Heart right ventricle (tissue), 16 donors: Measurements from ENCODE around the gene CANT1. TPM values are rescaled to one million over a fixed set of nuclear protein-coding genes. Genes with fewer than 3 reads are reported as not detected.

Source experiments
- ATAC-seq, 8 donors: fragments of 200-7000 bp; cut with Tn5 transposase; one replicate each; pipeline ENCODE4 v1.9.1; 2020; ENCODE audit warnings: mild to moderate bottlenecking in 8 of 8, moderate library complexity in 8 of 8, moderate number of reproducible peaks in 1 of 8
- DNase-seq, 2 donors: peaks; one replicate each; pipeline ENCODE4 v3.0.0-alpha.2; 2020
- H3K27ac ChIP-seq, 10 donors: fragments of 200-600 bp; sonication (generic) in 2 of 10; one replicate each; pipeline versions ENCODE4 v1.5.0 to v1.8.0; 2020 to 2022; ENCODE audit warnings: mild to moderate bottlenecking in 3 of 10
- H3K27me3 ChIP-seq, 7 donors: fragments of 200-600 bp; one replicate each; pipeline ENCODE4 v1.8.0; 2021 to 2022; ENCODE audit warnings: mild to moderate bottlenecking in 2 of 7
- H3K36me3 ChIP-seq, 9 donors: fragments of 200-600 bp; sonication (generic) in 1 of 9; one replicate each; pipeline versions ENCODE4 v1.5.0 to v1.8.0; 2020 to 2022; ENCODE audit warnings: mild to moderate bottlenecking in 2 of 9
- H3K4me1 ChIP-seq, 9 donors: fragments of 200-600 bp; sonication (generic) in 1 of 9; one replicate each; pipeline versions ENCODE4 v1.5.0 to v1.8.0; 2020 to 2022; ENCODE audit warnings: mild to moderate bottlenecking in 4 of 9
- H3K4me3 ChIP-seq, 10 donors: fragments of 200-600 bp; sonication (generic) in 2 of 10; one replicate each; pipeline versions ENCODE4 v1.5.0 to v1.8.0; 2020 to 2022; ENCODE audit warnings: mild to moderate bottlenecking in 7 of 10, moderate library complexity in 2 of 10
- H3K9me3 ChIP-seq, 11 donors: fragments of 200-600 bp in 10 of 11; sonication (generic) in 2 of 11; one replicate each; pipeline versions ENCODE4 v1.5.0 to v1.8.0; 2013 to 2022; ENCODE audit warnings: mild to moderate bottlenecking in 2 of 11, control low read depth in 1 of 11, moderate library complexity in 1 of 11
- WGBS, 2 donors: extraction: QIAGEN DNeasy Blood & Tissue Kit; methylation state at CpG; one replicate each; pipeline ENCODE4 v1.1.7; 2013; ENCODE audit warnings: inconsistent platforms in 1 of 2; 5-methylcytosine and 5-hydroxymethylcytosine counted together
- intact Hi-C, 10 donors: fragments of 100-400 bp; cut with DNase I; formaldehyde crosslinking; loops; one replicate each; pipeline versions ENCODE4 v1.11.1 to v1.14.2; 2022
- polyA plus RNA-seq, 2 donors: library from polyadenylated mRNA; stranded (reverse); fragments of 200-250 nt; gene quantifications; one replicate each; pipeline ENCODE4 v1.2.3, GENCODE V29; 2013
- total RNA-seq, 10 donors: library from RNA; stranded (reverse); fragmentation: NEBNext Ultra II Directional in 3 of 10; extraction: Animal tissue kit (Norgen Biotek cat#: 25700) in 3 of 10; gene quantifications; one replicate each; pipeline versions ENCODE4 v1.2.1 to v1.2.4, GENCODE V29; 2021 to 2023
- TF ChIP-seq, protein P1 (sequence below), 9 donors: fragments of 200-600 bp; sonication (generic) in 2 of 9; IDR thresholded peaks; one replicate each; pipeline versions ENCODE4 v1.5.0 to v1.8.0; 2021 to 2022; ENCODE audit warnings: antibody characterized with exemption in 9 of 9, mild to moderate bottlenecking in 5 of 9, moderate library complexity in 1 of 9
- donor health status: Arrhythmogenic right ventricular cardiomyopathy.
- donor health status: ischemic (EF 13 %, LVEDD 7.1; RV severe dilation, severe dysfunction).
- donor health status: healthy with polysubstance abuse.
- donor health status: DM: no; HTN: yes; CAD: no.
- donor health status: DM: no; HTN: no; CAD: no.
- donor health status: ischemic (EF 25% LVEDD 6.9; RV normal size, moderate dysfunction).
- donor health status: ischemic (EF 25% LVEDD 5.7; RV mildly dilated, moderate dysfunction).
- donor health status: healthy.
- donor health status: DM: yes; HTN: yes; CAD: no.
- donor health status: Ischemic cardiomyopathy.
- donor health status: ischemic (EF 35%, LVEDD 5.7; RV mildly dilated, moderate dysfunction).
- donor health status: nonischemic (EF 11% LVEDD 7.7; RV severe dilation, severe dysfunction).
- donor health status: DM: yes; HTN: yes; CAD: no.
- donor health status: PGD.
- donor health status: ischemic (EF 29% LVEDD 5.4; RV normal size, mild dysfunction).
- donor health status: nonischemic (EF 23%, LVEDD 6.1; RV moderate dilation, normal function).

CANT1 gene
- total and polyA plus RNA-seq, 12 donors, result 4.1 to 33.4 (median 23.8) TPM

DNA sequence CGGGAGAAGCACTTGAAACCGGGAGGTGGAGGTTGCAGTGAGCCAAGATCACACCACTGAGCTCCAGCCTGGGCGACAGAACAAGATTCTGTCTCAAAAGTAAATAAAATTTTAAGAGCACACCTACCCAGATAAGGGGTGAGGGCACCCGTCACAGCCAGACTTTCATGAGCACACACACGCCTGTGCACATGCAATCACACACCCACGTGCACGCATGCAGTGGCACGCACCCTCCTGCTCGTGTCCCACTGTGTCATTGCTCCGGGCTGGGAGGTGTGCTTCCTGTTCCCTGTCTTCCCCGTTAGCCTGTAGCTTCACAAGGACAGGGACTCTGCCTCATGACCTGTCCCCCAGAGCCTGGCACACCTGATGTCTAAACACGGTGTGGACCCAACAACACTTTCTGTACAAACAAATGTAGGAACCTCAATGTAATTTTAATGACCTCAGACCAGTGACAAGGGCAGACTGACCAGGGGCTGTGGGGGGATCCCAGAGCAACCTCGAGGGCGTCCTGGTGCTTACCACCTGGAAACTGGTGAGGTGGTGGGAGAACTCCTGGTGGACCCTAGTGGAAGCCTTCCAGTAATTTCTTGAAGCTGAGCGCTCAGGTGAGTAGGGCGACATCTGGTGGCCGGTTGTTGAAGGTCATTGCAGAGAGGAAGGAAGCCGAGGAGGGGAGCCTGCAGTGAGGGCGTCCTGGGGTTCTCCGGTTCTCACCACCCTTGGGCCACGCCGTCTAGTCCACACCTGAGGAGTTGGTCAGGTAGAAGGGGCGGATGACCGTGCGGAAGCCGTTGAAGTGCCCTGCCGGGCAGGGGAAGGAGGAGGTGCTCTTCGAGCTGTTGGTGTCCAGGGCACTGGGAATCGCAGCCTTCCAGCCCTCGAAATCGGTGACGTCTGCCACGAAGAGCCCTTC, 38.5 kb downstream of the CANT1 start:
- intact Hi-C loops, result loop anchor here in 9 of 10 donors (1.0 to 10.0 kb wide), 10 partner anchors 34 to 476 kb away; partner anchors contain the start of gene TIMP2 (in 1 of the 9)

DNA sequence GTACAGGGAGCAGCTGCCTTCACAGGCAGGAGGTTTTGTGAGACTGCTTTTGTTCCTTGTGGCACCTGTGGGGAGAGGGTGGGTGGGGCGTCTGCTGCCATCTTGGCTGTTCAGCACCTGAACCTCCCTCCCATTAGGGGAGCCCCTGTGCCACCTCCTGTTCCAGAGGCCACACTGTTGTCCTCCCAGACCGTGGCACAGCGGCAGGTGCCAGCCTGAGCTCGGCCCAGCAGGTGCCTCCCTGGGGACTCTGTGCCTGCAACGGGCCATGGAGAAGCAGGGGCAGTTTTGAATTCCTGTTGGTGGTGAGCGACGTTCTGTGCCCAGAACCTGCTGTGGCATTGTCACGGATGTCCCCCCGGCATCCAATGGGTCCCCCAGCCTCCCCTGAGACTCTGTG, 39.7 kb downstream of the CANT1 start:
- no peaks in the 10 kb centered on the region for H3K9me3 ChIP-seq
- ATAC-seq, result no peak
- H3K4me1 ChIP-seq, result peaks cover 0 to 39% (median 20%) of the 10 kb centered on the region in 9 donors
- 86 to 88% methylated on average over 9 of the region's 9 CpGs for WGBS, 2 donors
- intact Hi-C loops, result loop anchor here (2.0 to 10.0 kb wide), 8 partner anchors 33 to 475 kb away; partner anchors contain the start of gene TIMP2 (in 1 of the 10)
- TF ChIP-seq, protein P1, sequence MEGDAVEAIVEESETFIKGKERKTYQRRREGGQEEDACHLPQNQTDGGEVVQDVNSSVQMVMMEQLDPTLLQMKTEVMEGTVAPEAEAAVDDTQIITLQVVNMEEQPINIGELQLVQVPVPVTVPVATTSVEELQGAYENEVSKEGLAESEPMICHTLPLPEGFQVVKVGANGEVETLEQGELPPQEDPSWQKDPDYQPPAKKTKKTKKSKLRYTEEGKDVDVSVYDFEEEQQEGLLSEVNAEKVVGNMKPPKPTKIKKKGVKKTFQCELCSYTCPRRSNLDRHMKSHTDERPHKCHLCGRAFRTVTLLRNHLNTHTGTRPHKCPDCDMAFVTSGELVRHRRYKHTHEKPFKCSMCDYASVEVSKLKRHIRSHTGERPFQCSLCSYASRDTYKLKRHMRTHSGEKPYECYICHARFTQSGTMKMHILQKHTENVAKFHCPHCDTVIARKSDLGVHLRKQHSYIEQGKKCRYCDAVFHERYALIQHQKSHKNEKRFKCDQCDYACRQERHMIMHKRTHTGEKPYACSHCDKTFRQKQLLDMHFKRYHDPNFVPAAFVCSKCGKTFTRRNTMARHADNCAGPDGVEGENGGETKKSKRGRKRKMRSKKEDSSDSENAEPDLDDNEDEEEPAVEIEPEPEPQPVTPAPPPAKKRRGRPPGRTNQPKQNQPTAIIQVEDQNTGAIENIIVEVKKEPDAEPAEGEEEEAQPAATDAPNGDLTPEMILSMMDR (IDR thresholded peaks at IDR 0.05), result no peak
- DNase-seq, result no peak
- H3K4me3 ChIP-seq, result no peak overlapping the region
- H3K27ac ChIP-seq, result no peak overlapping the region
- H3K36me3 ChIP-seq, result peaks cover 0 to 63% (median 7%) of the 10 kb centered on the region in 9 donors
- no peaks in the 10 kb centered on the region for H3K27me3 ChIP-seq

More for the DNA sequence above, 38.5 kb downstream of the CANT1 start:
- TF ChIP-seq, protein P1 (IDR thresholded peaks at IDR 0.05), result peak; percentile 82 to 94 (median 90)
- ATAC-seq (peak; percentile 23 to 58 (median 46)), DNase-seq (peak; percentile 83 to 87)
- H3K9me3 ChIP-seq, result no peaks in the 10 kb centered on the region
- WGBS, 2 donors, result 33 to 34% methylated on average over 33 of the region's 33 CpGs
- peaks cover 3 to 52% (median 32%) of the 10 kb centered on the region in 9 donors for H3K4me1 ChIP-seq
- peak overlapping the region in 2 of 10 donors; percentile 6 to 19 for H3K4me3 ChIP-seq
- peak overlapping the region in 9 of 10 donors; percentile 23 to 68 (median 54) for H3K27ac ChIP-seq
- H3K27me3 ChIP-seq, result no peaks in the 10 kb centered on the region
- peaks cover 0 to 66% (median 7%) of the 10 kb centered on the region in 9 donors for H3K36me3 ChIP-seq

DNA sequence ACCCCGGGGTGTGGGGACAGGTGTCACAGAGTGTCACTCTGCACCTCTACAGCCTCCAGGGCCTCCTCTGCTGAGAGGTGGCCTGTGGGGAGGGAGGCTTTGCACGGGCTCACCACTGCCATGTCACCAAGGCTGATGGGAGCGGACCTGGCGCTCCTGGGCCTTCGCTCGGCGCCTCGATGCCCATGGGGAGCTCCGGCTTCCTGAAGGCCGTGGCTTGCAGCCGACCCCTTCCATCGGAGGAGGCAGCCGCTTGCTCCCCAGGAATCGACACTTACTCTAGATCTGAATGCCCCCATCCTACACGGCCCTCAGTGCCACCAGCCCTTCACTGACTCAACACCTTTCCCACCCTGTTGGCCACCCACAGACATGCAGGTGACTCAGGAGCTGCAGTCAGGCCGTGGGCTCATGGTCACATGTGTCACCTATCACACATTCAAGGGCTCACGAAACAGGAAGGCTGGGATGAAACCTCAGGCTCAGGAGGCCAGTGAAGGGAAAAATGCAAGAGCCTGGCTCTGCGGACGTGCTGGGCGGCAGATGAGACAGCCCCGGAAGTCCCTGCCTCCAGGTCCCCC, 41.7 kb downstream of the CANT1 start:
- no peaks in the 10 kb centered on the region for H3K27me3 ChIP-seq
- H3K36me3 ChIP-seq, result peaks cover 0 to 52% (median 0%) of the 10 kb centered on the region in 9 donors
- H3K27ac ChIP-seq, result no peak overlapping the region
- H3K9me3 ChIP-seq, result no peaks in the 10 kb centered on the region
- peaks cover 0 to 20% (median 14%) of the 10 kb centered on the region in 9 donors for H3K4me1 ChIP-seq
- TF ChIP-seq, protein P1 (IDR thresholded peaks at IDR 0.05), result no peak
- 86 to 90% methylated on average over 21 of the region's 21 CpGs for WGBS, 2 donors
- DNase-seq (no peak), ATAC-seq (no peak)
- no peak overlapping the region for H3K4me3 ChIP-seq
- intact Hi-C loops, result loop anchor here in 1 of 10 donors (5.0 kb wide), 1 partner anchor 101 kb away; no protein-coding TSS in a partner anchor
